GM21423 (cell line): Measurements from ENCODE around the gene TUT4.

Experiments
- ATAC-seq: cut with Tn5 transposase; IDR thresholded peaks from one replicate; pipeline ENCODE4 v1.9.1; 2021; ENCODE audit warnings: mild to moderate bottlenecking, moderate library complexity; ENCODE audit not compliant: unreplicated experiment

TUT4 gene

GRCh38 chr1:52572387-52572786 lies 19.5 kb upstream of the TUT4 start:
- ATAC-seq, result no peak

GRCh38 chr1:52571783-52572182 lies 18.9 kb upstream of the TUT4 start:
- no peak for ATAC-seq

DNA sequence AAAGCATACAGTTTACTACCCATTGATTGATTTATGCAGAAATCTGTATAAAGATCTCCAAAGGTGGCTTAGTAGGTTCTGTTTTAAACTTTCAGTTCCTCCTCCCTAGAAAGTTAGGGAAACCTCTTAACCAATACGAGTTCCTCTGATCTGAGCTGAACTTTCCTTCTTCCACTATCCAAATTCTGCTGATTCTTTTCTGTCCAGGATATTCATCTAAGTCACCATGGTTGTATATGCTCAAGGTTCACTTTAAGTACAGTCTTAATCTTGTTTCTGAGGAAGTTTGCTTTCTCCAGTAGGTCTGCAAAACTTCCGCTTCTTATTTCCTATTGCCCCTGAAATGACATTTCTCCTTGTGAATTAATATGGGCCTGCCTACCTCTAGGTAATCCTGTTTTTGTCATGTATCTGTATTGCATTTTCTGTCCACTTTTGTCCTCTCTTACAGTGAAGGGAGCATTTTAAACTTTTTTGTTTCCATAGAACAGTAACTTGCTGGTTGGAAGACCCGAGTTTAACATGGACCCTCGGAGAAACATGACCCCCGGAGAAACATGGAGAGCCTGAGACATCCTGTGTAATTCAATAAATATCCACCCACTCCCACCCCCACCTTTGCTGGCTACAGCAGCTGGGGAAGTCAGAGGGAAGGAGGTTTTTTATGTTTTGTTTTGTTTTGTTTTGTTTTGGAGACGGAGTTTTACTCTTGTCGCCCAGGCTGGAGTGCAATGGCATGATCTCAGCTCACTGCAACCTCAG lies 16.7 kb upstream of the TUT4 start:
- no peak for ATAC-seq

DNA sequence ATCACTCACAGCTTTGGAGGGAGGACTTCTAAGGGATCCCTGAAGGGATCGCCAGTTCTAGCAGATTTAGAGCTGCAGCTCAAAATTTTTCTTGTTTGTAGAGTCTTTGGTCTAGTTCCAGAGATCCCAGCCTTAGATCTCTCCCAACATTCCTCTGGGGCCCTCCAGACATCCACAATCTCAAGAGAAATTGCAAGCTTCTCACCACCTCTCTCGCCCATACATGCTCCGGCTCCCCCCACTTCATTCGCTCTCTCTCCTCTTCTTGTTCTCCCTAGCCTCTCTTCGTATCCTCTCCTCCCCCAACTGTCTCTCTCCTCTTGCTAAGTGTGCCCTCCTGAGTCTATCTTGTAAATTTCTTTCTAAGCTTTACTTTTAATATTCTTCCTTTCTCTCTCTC lies 15.1 kb upstream of the TUT4 start:
- ATAC-seq, result no peak

- no peak for ATAC-seq
These were observed 9.9 kb upstream of the TUT4 start for GRCh38 chr1:52562766-52563165.

- no peak for ATAC-seq
These were observed 7.0 kb upstream of the TUT4 start for GRCh38 chr1:52559875-52560274.

DNA sequence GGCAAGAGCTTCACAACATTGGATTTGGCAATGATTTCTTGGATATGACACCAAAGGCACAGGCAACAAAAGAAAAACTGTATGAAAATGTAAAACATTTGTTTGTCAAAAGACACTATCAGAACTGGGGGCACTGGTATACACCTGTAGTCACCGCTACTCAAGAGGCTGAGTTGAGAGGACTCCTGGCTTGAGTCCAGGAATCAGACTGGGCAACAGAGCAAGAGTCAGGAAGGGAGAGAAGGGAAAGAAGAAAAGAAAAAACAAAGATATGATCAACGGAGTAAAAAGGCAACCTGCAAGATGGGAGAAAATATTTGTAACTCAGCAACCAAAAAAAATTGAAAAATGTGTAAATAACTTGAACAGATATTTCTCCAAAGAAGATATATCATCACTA lies 6.0 kb upstream of the TUT4 start:
- ATAC-seq, result no peak

- ATAC-seq, result no peak
These were observed 3.9 kb upstream of the TUT4 start for GRCh38 chr1:52556641-52557360.

DNA sequence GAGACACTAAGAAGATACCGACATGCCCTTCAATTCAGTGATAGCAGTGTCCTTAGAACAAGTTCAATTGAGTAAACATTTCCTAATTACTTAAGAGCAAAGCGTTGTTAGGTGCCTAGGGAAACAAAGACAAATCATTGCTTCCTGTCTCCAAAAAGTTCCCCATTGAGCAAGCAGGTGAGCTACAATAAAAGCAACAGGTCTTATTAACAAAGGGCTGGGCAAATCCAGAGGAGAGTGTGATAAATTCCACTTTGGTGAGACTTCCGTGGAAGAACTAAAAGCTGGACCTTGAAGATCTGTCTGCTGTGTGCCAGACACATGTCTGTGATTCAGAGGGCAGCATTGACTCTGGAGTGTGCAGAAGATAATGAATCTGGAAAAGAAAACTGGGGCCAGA lies 1.9 kb upstream of the TUT4 start:
- ATAC-seq, result no peak

GRCh38 chr1:52554267-52554640 lies 1.4 kb upstream of the TUT4 start:
- ATAC-seq, result no peak

GRCh38 chr1:52553362-52554266 lies 722 bp upstream of the TUT4 start:
- peak; percentile 55 for ATAC-seq

DNA sequence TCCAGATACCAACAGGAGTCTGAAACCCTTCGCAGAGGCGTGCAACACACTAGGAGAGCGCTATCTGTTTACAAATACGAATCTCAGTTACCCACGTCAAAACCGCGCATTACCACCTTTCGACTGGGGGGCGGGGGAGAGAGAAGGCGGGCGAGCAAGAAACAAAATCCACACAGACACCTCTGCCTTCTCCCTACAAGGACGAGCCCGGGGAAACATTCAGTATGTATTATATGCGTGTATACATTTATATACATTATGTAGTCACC lies 722 bp downstream of the TUT4 start:
- ATAC-seq, result peak; percentile 28

GRCh38 chr1:52551507-52552235 lies 1.2 kb downstream of the TUT4 start:
- ATAC-seq, result no peak

DNA sequence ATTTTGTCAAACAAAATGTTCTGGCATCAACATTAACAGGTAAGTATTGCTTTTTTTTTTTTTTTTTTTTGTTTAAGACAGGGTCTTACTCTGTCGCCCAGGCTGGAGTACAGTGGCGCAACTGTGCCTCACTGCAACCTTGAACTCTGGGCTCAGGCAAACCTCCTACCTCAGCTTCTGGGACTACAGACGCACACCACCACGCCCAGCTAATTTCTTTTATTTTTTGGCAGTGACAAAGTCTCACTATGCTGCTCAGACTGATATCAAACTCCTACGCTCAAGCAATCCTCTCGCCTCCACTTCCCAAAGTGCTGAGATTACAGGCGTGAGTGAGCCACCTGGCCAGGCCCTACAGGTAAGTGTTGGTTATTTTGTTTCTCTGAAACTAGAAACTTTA lies 2.4 kb downstream of the TUT4 start:
- no peak for ATAC-seq

DNA sequence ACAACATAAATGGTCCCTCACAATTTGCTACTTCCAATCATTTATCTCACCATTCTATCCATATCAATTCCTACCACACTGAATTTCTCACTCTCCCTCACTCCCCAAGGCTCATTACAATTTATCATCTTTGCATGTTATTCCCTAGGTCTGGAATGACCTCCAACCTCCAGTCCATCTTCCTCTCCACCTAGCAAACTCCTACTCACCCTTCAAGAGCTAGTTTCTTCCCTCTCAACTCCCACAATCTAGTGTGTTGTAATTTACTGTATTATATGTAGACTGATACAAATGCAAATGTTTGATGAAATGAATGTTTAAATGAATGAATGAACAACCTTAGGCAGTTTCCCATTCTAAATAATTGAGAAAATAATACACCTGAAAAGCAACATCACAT lies 3.6 kb downstream of the TUT4 start:
- ATAC-seq, result no peak

DNA sequence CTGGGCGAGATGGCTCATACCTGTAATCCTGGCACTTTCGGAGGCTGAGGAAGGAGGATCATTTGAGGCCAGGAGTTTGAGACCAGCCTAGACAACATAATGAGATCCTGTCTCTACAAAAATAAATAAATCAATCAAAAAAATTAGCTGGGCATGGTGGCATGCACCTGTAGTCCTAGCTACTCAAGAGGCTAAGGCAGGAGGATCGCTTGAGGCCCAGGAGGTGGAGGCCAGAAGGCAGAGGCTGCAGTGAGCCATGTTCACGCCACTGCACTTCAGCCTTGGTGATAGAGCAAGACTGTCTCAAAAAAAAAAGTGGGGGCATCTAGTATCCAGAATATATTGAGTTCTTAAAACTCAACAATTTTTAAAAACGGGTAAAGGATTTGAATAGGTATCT lies 6.0 kb downstream of the TUT4 start:
- no peak for ATAC-seq

DNA sequence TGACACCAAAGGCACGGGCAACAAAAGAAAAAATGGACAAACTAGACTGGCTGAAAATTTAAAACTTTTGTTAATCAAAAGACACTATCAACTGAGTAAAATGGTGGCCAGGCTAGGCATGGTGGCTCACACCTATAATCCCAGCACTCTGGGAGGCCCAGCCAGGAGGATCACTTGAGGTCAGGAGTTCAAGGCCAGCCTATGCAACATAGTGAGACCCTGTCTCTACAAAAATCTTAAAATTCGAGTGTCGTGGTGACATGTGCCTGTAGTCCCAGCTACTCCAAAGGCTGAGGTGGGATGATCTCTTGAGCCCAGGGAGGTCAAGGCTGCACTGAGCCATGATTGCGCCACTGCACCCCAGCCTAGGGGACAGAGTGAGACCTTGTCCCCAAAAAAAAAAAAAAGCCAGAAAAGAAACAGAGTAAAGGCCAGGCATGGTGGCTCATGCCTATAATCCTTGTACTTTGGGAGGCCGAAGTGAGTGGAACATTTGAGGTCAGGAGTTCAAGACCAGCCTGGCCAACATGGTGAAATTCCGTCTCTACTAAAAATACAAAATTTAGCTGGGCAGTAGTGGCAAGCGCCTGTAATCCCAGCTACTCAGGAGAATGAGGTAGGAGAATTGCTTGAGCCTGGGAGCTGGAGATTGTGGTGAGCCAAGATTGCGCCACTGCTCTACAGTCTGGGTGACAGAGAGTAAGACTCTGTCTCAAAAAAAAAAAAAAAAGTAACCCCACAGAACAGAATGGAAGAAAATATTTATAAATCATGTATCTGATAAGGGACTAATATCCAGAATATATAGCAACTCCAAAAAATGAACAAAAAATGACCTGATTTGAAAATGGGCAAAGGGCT lies 8.0 kb downstream of the TUT4 start:
- ATAC-seq, result no peak

DNA sequence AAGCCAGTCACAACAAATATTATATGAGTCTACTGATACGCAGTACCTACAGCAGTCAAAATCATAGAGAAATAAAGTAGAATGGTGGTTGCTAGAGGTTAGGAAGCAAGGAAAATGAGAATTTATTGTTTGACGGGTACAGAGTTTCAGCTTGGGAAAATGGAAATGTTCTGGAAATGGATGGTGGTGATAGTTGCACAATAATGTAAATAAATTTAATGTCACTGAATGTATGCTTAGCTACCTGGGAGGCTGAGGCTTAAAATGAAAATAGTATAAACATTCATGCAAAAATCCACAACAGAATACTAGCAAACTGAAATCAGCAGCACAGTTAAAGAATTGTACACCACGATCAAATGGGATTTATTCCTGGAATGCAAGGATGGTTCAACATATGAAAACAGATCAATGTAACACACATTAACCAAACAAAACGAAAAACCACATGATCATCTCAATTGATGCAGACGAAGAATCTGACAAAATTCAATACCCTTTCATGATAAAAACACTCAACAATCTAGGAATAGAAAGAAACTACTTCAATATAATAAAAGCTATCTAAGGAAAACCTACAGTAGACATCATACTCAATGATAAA lies 10.7 kb downstream of the TUT4 start:
- ATAC-seq, result no peak

DNA sequence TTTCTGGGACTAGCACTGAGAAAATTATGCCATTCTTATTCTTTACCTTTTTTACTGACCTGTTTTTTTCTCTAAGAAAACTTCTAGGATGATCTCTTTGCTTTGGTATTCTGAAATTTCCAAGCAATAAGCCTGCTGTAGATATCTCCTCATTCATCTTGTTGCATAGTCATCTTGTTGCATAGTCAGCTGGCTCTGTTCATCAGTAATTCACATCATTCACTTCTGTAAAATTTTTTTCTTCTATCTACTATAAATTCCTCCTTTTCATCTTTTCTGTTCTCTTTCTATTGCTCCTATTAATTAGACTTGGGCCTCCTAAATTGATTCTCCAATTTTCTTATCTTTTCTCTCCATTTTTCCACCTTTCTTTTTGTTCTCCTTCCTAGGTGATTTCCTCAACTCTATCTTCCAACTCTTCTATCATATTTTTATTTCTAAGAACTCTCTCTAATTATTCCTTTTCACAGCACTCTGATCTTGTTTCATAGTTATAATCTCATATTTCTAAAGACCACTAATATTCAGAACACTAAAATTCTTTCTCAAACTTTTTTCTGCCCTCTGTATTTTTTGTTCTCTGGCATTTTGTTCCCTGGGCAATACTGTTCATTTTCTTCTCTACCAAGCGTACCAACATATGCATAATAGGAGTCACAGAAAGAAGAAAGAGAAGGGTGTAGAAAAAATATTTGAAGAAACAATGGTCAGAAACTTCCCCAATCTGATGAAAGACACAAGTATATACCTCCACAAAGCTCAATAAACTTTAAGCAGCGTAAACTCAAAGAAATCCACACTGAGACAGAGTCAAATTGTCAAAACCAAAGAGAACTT lies 17.7 kb downstream of the TUT4 start:
- ATAC-seq, result no peak
